ENCODE results near the gene C1orf116.

C1orf116 gene

GRCh38 chr1:207034998-207035397, 2.4 kb upstream of the C1orf116 start:
- Histone ChIP-seq H3K4me3 (replicated peaks; ENCODE audit: insufficient read depth, low read length) (no peak overlapping the region), H3K27ac (replicated peaks) (no peak overlapping the region), H3K27me3 (ENCODE audit: insufficient read depth, poor library complexity, severe bottlenecking) (no peaks in the 10 kb centered on the region)
- no peak for TF ChIP-seq GABPA (IDR thresholded peaks at IDR 0.05; ENCODE audit: low read depth)
- TF ChIP-seq POLR2AphosphoS5 (IDR thresholded peaks at IDR 0.05; ENCODE audit: low read depth) = no peak
- no peak for TF ChIP-seq CTCF (IDR thresholded peaks at IDR 0.05; ENCODE audit: insufficient read depth, low read length)
- TF ChIP-seq SPI1 (IDR thresholded peaks at IDR 0.05; ENCODE audit: borderline replicate concordance, low read depth) = no peak
- DNase-seq (ENCODE audit: low read depth in 1 of 2, low spot score in 1 of 2) = no peak

- DNase-seq (ENCODE audit: low read depth in 1 of 2, low spot score in 1 of 2) = no peak
- H3K27ac ChIP-seq (replicated peaks) = no peak overlapping the region
- no peaks in the 10 kb centered on the region for H3K27me3 ChIP-seq (ENCODE audit: insufficient read depth, poor library complexity, severe bottlenecking)
Observed at GRCh38 chr1:207034208-207034607, 1.7 kb upstream of the C1orf116 start.

GRCh38 chr1:207033302-207033701, 746 bp upstream of the C1orf116 start:
- Histone ChIP-seq H3K27me3 (ENCODE audit: insufficient read depth, poor library complexity, severe bottlenecking) (no peaks in the 10 kb centered on the region), H3K4me3 (replicated peaks; ENCODE audit: insufficient read depth, low read length) (no peak overlapping the region), H3K27ac (replicated peaks) (no peak overlapping the region)
- no peak for DNase-seq (ENCODE audit: low read depth in 1 of 2, low spot score in 1 of 2)
- TF ChIP-seq POLR2AphosphoS5 (IDR thresholded peaks at IDR 0.05; ENCODE audit: low read depth) (no peak), CTCF (IDR thresholded peaks at IDR 0.05; ENCODE audit: insufficient read depth, low read length) (no peak), GABPA (IDR thresholded peaks at IDR 0.05; ENCODE audit: low read depth) (no peak), SPI1 (IDR thresholded peaks at IDR 0.05; ENCODE audit: borderline replicate concordance, low read depth) (no peak), REST (IDR thresholded peaks at IDR 0.05; ENCODE audit: insufficient replicate concordance, low read depth) (no peak)

More at GRCh38 chr1:207034208-207034607, 1.7 kb upstream of the C1orf116 start:
- TF ChIP-seq POLR2AphosphoS5 (IDR thresholded peaks at IDR 0.05; ENCODE audit: low read depth) (no peak), GABPA (IDR thresholded peaks at IDR 0.05; ENCODE audit: low read depth) (no peak), SPI1 (IDR thresholded peaks at IDR 0.05; ENCODE audit: borderline replicate concordance, low read depth) (no peak), CTCF (IDR thresholded peaks at IDR 0.05; ENCODE audit: insufficient read depth, low read length) (no peak), REST (IDR thresholded peaks at IDR 0.05; ENCODE audit: insufficient replicate concordance, low read depth) (no peak)
- H3K4me3 ChIP-seq (replicated peaks; ENCODE audit: insufficient read depth, low read length) = no peak overlapping the region

GRCh38 chr1:207031632-207032264, 808 bp downstream of the C1orf116 start:
- H3K4me3 ChIP-seq (replicated peaks; ENCODE audit: insufficient read depth, low read length) = no peak overlapping the region

More at GRCh38 chr1:207031632-207032264, 808 bp downstream of the C1orf116 start:
- no peaks in the 10 kb centered on the region for H3K27me3 ChIP-seq (ENCODE audit: insufficient read depth, poor library complexity, severe bottlenecking)
- TF ChIP-seq REST (IDR thresholded peaks at IDR 0.05; ENCODE audit: insufficient replicate concordance, low read depth) (no peak), CTCF (IDR thresholded peaks at IDR 0.05; ENCODE audit: insufficient read depth, low read length) (no peak), SPI1 (IDR thresholded peaks at IDR 0.05; ENCODE audit: borderline replicate concordance, low read depth) (no peak), POLR2AphosphoS5 (IDR thresholded peaks at IDR 0.05; ENCODE audit: low read depth) (no peak), GABPA (IDR thresholded peaks at IDR 0.05; ENCODE audit: low read depth) (no peak)
- no peak overlapping the region for H3K27ac ChIP-seq (replicated peaks)
- DNase-seq (ENCODE audit: low read depth in 1 of 2, low spot score in 1 of 2) = no peak
